Measurements from ENCODE around the gene PIP4P1.

Gene PIP4P1

GRCh38 chr14:20494935-20495766 lies 33.9 kb upstream of the PIP4P1 start:
- Histone ChIP-seq H3K27me3 (ENCODE audit: control insufficient read depth in 1 of 2, insufficient read depth in 2 of 2, low read length in 2 of 2) (no peaks in the 10 kb centered on the region), H3K9ac (ENCODE audit: low read depth in 1 of 2, low read length in 2 of 2) (no peak overlapping the region), H3K4me1 (ENCODE audit: control insufficient read depth in 1 of 2, insufficient read depth in 2 of 2, low read length in 2 of 2) (peaks cover 0 to 5% of the 10 kb centered on the region in 2 donors), H3K36me3 (ENCODE audit: control insufficient read depth in 1 of 2, insufficient read depth in 2 of 2, low read length in 2 of 2) (no peaks in the 10 kb centered on the region), H3K9me3 (ENCODE audit: control insufficient read depth in 1 of 2, low read length in 2 of 2) (no peaks in the 10 kb centered on the region), H3K4me3 (ENCODE audit: low read depth in 1 of 2, low read length in 2 of 2) (no peak overlapping the region), H3K27ac (ENCODE audit: low read depth, low read length) (no peak overlapping the region)

- Histone ChIP-seq H3K9ac (ENCODE audit: low read depth in 1 of 2, low read length in 2 of 2) (no peak overlapping the region), H3K27me3 (ENCODE audit: control insufficient read depth in 1 of 2, insufficient read depth in 2 of 2, low read length in 2 of 2) (no peaks in the 10 kb centered on the region), H3K4me1 (ENCODE audit: control insufficient read depth in 1 of 2, insufficient read depth in 2 of 2, low read length in 2 of 2) (peaks cover 5% of the 10 kb centered on the region in 2 donors), H3K27ac (ENCODE audit: low read depth, low read length) (no peak overlapping the region), H3K4me3 (ENCODE audit: low read depth in 1 of 2, low read length in 2 of 2) (no peak overlapping the region), H3K36me3 (ENCODE audit: control insufficient read depth in 1 of 2, insufficient read depth in 2 of 2, low read length in 2 of 2) (no peaks in the 10 kb centered on the region), H3K9me3 (ENCODE audit: control insufficient read depth in 1 of 2, low read length in 2 of 2) (no peaks in the 10 kb centered on the region)
These were observed 32.4 kb upstream of the PIP4P1 start for GRCh38 chr14:20493634-20494033.

- Histone ChIP-seq H3K9ac (ENCODE audit: low read depth in 1 of 2, low read length in 2 of 2) (no peak overlapping the region), H3K4me1 (ENCODE audit: control insufficient read depth in 1 of 2, insufficient read depth in 2 of 2, low read length in 2 of 2) (peaks cover 5% of the 10 kb centered on the region in 2 donors), H3K27ac (ENCODE audit: low read depth, low read length) (no peak overlapping the region), H3K4me3 (ENCODE audit: low read depth in 1 of 2, low read length in 2 of 2) (no peak overlapping the region), H3K36me3 (ENCODE audit: control insufficient read depth in 1 of 2, insufficient read depth in 2 of 2, low read length in 2 of 2) (no peaks in the 10 kb centered on the region), H3K9me3 (ENCODE audit: control insufficient read depth in 1 of 2, low read length in 2 of 2) (no peaks in the 10 kb centered on the region), H3K27me3 (ENCODE audit: control insufficient read depth in 1 of 2, insufficient read depth in 2 of 2, low read length in 2 of 2) (no peaks in the 10 kb centered on the region)
These were observed 31.3 kb upstream of the PIP4P1 start for GRCh38 chr14:20492486-20492885.

GRCh38 chr14:20490563-20490962 lies 29.3 kb upstream of the PIP4P1 start:
- Histone ChIP-seq H3K4me3 (ENCODE audit: low read depth in 1 of 2, low read length in 2 of 2) (peak overlapping the region in 1 of 2 donors; percentile 33), H3K9me3 (ENCODE audit: control insufficient read depth in 1 of 2, low read length in 2 of 2) (no peaks in the 10 kb centered on the region), H3K9ac (ENCODE audit: low read depth in 1 of 2, low read length in 2 of 2) (no peak overlapping the region), H3K36me3 (ENCODE audit: control insufficient read depth in 1 of 2, insufficient read depth in 2 of 2, low read length in 2 of 2) (no peaks in the 10 kb centered on the region), H3K4me1 (ENCODE audit: control insufficient read depth in 1 of 2, insufficient read depth in 2 of 2, low read length in 2 of 2) (peaks cover 5% of the 10 kb centered on the region in 2 donors), H3K27me3 (ENCODE audit: control insufficient read depth in 1 of 2, insufficient read depth in 2 of 2, low read length in 2 of 2) (no peaks in the 10 kb centered on the region), H3K27ac (ENCODE audit: low read depth, low read length) (no peak overlapping the region)

- Histone ChIP-seq H3K9me3 (ENCODE audit: control insufficient read depth in 1 of 2, low read length in 2 of 2) (no peaks in the 10 kb centered on the region), H3K36me3 (ENCODE audit: control insufficient read depth in 1 of 2, insufficient read depth in 2 of 2, low read length in 2 of 2) (no peaks in the 10 kb centered on the region), H3K4me1 (ENCODE audit: control insufficient read depth in 1 of 2, insufficient read depth in 2 of 2, low read length in 2 of 2) (peaks cover 5% of the 10 kb centered on the region in 2 donors), H3K27me3 (ENCODE audit: control insufficient read depth in 1 of 2, insufficient read depth in 2 of 2, low read length in 2 of 2) (no peaks in the 10 kb centered on the region), H3K9ac (ENCODE audit: low read depth in 1 of 2, low read length in 2 of 2) (no peak overlapping the region), H3K27ac (ENCODE audit: low read depth, low read length) (no peak overlapping the region), H3K4me3 (ENCODE audit: low read depth in 1 of 2, low read length in 2 of 2) (no peak overlapping the region)
These were observed 28.1 kb upstream of the PIP4P1 start for GRCh38 chr14:20489093-20489994.

GRCh38 chr14:20487396-20487725 lies 26.1 kb upstream of the PIP4P1 start:
- H3K4me3 ChIP-seq (ENCODE audit: low read depth in 1 of 2, low read length in 2 of 2): no peak overlapping the region
- no peaks in the 10 kb centered on the region for H3K9me3 ChIP-seq (ENCODE audit: control insufficient read depth in 1 of 2, low read length in 2 of 2)
- H3K4me1 ChIP-seq (ENCODE audit: control insufficient read depth in 1 of 2, insufficient read depth in 2 of 2, low read length in 2 of 2): peaks cover 10 to 17% of the 10 kb centered on the region in 2 donors
- no peak overlapping the region for H3K27ac ChIP-seq (ENCODE audit: low read depth, low read length)
- H3K27me3 ChIP-seq (ENCODE audit: control insufficient read depth in 1 of 2, insufficient read depth in 2 of 2, low read length in 2 of 2): no peaks in the 10 kb centered on the region
- H3K9ac ChIP-seq (ENCODE audit: low read depth in 1 of 2, low read length in 2 of 2): no peak overlapping the region
- no peaks in the 10 kb centered on the region for H3K36me3 ChIP-seq (ENCODE audit: control insufficient read depth in 1 of 2, insufficient read depth in 2 of 2, low read length in 2 of 2)

GRCh38 chr14:20486684-20487395 lies 25.6 kb upstream of the PIP4P1 start:
- Histone ChIP-seq H3K9me3 (ENCODE audit: control insufficient read depth in 1 of 2, low read length in 2 of 2) (no peaks in the 10 kb centered on the region), H3K36me3 (ENCODE audit: control insufficient read depth in 1 of 2, insufficient read depth in 2 of 2, low read length in 2 of 2) (no peaks in the 10 kb centered on the region), H3K4me3 (ENCODE audit: low read depth in 1 of 2, low read length in 2 of 2) (no peak overlapping the region), H3K9ac (ENCODE audit: low read depth in 1 of 2, low read length in 2 of 2) (no peak overlapping the region), H3K27me3 (ENCODE audit: control insufficient read depth in 1 of 2, insufficient read depth in 2 of 2, low read length in 2 of 2) (no peaks in the 10 kb centered on the region), H3K27ac (ENCODE audit: low read depth, low read length) (no peak overlapping the region), H3K4me1 (ENCODE audit: control insufficient read depth in 1 of 2, insufficient read depth in 2 of 2, low read length in 2 of 2) (peaks cover 10 to 17% of the 10 kb centered on the region in 2 donors)

GRCh38 chr14:20485900-20486299 lies 24.7 kb upstream of the PIP4P1 start:
- H3K9me3 ChIP-seq (ENCODE audit: control insufficient read depth in 1 of 2, low read length in 2 of 2): no peaks in the 10 kb centered on the region
- no peak overlapping the region for H3K4me3 ChIP-seq (ENCODE audit: low read depth in 1 of 2, low read length in 2 of 2)
- H3K27ac ChIP-seq (ENCODE audit: low read depth, low read length): no peak overlapping the region
- H3K4me1 ChIP-seq (ENCODE audit: control insufficient read depth in 1 of 2, insufficient read depth in 2 of 2, low read length in 2 of 2): peaks cover 10 to 17% of the 10 kb centered on the region in 2 donors
- H3K9ac ChIP-seq (ENCODE audit: low read depth in 1 of 2, low read length in 2 of 2): no peak overlapping the region
- no peaks in the 10 kb centered on the region for H3K27me3 ChIP-seq (ENCODE audit: control insufficient read depth in 1 of 2, insufficient read depth in 2 of 2, low read length in 2 of 2)
- no peaks in the 10 kb centered on the region for H3K36me3 ChIP-seq (ENCODE audit: control insufficient read depth in 1 of 2, insufficient read depth in 2 of 2, low read length in 2 of 2)

- no peak overlapping the region for H3K9ac ChIP-seq (ENCODE audit: low read depth in 1 of 2, low read length in 2 of 2)
- H3K27me3 ChIP-seq (ENCODE audit: control insufficient read depth in 1 of 2, insufficient read depth in 2 of 2, low read length in 2 of 2): no peaks in the 10 kb centered on the region
- peaks cover 8 to 12% of the 10 kb centered on the region in 2 donors for H3K36me3 ChIP-seq (ENCODE audit: control insufficient read depth in 1 of 2, insufficient read depth in 2 of 2, low read length in 2 of 2)
These were observed 21.1 kb upstream of the PIP4P1 start for GRCh38 chr14:20482382-20482781.

GRCh38 chr14:20478894-20479293 lies 17.7 kb upstream of the PIP4P1 start:
- peaks cover 25 to 27% of the 10 kb centered on the region in 2 donors for H3K4me1 ChIP-seq (ENCODE audit: control insufficient read depth in 1 of 2, insufficient read depth in 2 of 2, low read length in 2 of 2)
- H3K9me3 ChIP-seq (ENCODE audit: control insufficient read depth in 1 of 2, low read length in 2 of 2): no peaks in the 10 kb centered on the region
- no peak overlapping the region for H3K9ac ChIP-seq (ENCODE audit: low read depth in 1 of 2, low read length in 2 of 2)
- no peak overlapping the region for H3K4me3 ChIP-seq (ENCODE audit: low read depth in 1 of 2, low read length in 2 of 2)
- H3K27ac ChIP-seq (ENCODE audit: low read depth, low read length): no peak overlapping the region
- H3K27me3 ChIP-seq (ENCODE audit: control insufficient read depth in 1 of 2, insufficient read depth in 2 of 2, low read length in 2 of 2): no peaks in the 10 kb centered on the region
- H3K36me3 ChIP-seq (ENCODE audit: control insufficient read depth in 1 of 2, insufficient read depth in 2 of 2, low read length in 2 of 2): peaks cover 36 to 47% of the 10 kb centered on the region in 2 donors

More at GRCh38 chr14:20482382-20482781, 21.1 kb upstream of the PIP4P1 start:
- H3K4me1 ChIP-seq (ENCODE audit: control insufficient read depth in 1 of 2, insufficient read depth in 2 of 2, low read length in 2 of 2): peaks cover 15% of the 10 kb centered on the region in 2 donors
- no peak overlapping the region for H3K27ac ChIP-seq (ENCODE audit: low read depth, low read length)
- H3K4me3 ChIP-seq (ENCODE audit: low read depth in 1 of 2, low read length in 2 of 2): no peak overlapping the region
- H3K9me3 ChIP-seq (ENCODE audit: control insufficient read depth in 1 of 2, low read length in 2 of 2): no peaks in the 10 kb centered on the region
